Measurements from ENCODE around the gene TOMM22. TPM values are rescaled to one million over a fixed set of nuclear protein-coding genes. Genes with fewer than 3 reads are reported as not detected.

Gene TOMM22
- total RNA-seq, 1 experiment from 2014 or later = 146 TPM

DNA sequence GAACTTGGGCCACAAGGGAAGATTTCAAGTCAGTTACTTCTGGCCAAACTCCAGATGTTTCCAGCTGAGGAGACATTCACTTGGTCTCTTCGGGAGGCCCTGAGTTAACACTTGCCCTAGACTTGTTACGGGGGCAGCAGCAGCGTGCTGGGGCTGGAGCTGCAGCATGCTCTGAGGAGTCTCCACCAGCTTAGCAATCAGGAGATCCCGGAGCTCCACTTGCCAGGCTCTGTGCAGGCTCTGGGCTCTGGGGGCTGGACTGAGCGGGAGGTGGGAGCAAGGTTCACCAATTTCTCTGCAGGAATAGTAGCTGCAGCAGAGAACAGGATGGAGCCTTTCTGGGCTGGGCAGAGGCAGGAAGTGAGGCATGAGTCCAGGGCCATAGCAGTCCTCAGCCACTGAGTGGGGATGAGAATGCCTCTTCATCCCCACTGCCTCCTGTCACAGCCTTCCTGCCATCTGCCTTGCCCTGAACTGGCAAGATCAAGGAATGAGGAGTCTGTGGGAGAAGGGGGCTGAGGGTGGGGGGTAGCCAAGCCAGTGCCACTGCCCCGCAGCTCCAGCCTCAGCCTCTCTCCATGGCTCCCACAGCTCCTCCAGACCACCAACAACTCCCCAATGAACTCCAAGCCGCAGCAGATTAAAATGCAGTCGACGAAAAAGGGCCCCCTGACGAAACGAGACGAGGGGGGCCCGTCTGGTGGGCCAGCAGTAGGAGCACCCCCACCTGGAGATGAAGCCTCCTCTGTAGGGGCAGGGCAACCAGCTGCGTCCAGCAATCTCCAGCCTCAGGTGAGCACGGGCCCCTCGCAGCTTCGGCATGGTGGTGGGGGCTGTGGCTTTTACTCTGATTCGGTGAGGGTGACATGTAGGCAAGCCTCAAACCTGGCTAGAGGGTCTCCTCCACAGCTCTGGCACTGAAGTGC is 47.4 kb downstream of the TOMM22 start (continued):
- TF ChIP-seq ZNF671 (CRISPR knock-in tag; IDR thresholded peaks at IDR 0.05) (no peak), HMGA2 (CRISPR knock-in tag; IDR thresholded peaks at IDR 0.05) (no peak), SMAD3 (CRISPR knock-in tag; IDR thresholded peaks at IDR 0.05; ENCODE audit: borderline replicate concordance) (no peak)
- TF ChIP-seq, protein P1, sequence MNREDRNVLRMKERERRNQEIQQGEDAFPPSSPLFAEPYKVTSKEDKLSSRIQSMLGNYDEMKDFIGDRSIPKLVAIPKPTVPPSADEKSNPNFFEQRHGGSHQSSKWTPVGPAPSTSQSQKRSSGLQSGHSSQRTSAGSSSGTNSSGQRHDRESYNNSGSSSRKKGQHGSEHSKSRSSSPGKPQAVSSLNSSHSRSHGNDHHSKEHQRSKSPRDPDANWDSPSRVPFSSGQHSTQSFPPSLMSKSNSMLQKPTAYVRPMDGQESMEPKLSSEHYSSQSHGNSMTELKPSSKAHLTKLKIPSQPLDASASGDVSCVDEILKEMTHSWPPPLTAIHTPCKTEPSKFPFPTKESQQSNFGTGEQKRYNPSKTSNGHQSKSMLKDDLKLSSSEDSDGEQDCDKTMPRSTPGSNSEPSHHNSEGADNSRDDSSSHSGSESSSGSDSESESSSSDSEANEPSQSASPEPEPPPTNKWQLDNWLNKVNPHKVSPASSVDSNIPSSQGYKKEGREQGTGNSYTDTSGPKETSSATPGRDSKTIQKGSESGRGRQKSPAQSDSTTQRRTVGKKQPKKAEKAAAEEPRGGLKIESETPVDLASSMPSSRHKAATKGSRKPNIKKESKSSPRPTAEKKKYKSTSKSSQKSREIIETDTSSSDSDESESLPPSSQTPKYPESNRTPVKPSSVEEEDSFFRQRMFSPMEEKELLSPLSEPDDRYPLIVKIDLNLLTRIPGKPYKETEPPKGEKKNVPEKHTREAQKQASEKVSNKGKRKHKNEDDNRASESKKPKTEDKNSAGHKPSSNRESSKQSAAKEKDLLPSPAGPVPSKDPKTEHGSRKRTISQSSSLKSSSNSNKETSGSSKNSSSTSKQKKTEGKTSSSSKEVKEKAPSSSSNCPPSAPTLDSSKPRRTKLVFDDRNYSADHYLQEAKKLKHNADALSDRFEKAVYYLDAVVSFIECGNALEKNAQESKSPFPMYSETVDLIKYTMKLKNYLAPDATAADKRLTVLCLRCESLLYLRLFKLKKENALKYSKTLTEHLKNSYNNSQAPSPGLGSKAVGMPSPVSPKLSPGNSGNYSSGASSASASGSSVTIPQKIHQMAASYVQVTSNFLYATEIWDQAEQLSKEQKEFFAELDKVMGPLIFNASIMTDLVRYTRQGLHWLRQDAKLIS (CRISPR knock-in tag; IDR thresholded peaks at IDR 0.05; ENCODE audit: borderline replicate concordance) = no peak

DNA sequence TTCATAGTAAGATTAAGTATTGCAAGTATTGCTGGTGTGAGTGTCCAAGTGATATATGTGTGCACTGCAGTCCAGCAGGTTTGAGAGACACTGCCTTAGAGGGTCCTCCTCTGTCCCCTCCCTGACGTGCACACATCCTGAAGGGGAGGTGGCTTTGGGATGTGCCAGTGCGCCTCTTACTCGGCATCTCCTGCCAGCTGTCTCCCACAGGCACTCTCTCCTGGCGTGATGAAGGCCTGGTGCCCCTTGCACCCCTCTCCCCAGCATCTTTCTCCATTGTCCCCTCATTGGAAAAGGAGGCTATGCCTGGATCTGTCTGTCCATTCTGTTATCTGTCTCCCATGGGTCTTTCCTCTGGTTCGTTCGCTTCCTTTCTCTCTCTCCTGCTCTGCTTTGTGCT is 48.2 kb downstream of the TOMM22 start:
- H3K4me1 Mint-ChIP-seq = 0 out of 2 replicates have a peak, but pooled peaks cover 3% of the 10 kb centered on the region
- DNase-seq (ENCODE audit: low spot score) (no peak), ATAC-seq (no peak)
- TF ChIP-seq ZNF317 (CRISPR knock-in tag; IDR thresholded peaks at IDR 0.05; ENCODE audit: borderline replicate concordance, low read depth) (no peak), RORB (CRISPR knock-in tag; IDR thresholded peaks at IDR 0.05) (no peak), FOXK1 (CRISPR knock-in tag; IDR thresholded peaks at IDR 0.05) (no peak), ZNF232 (CRISPR knock-in tag; IDR thresholded peaks at IDR 0.05) (no peak), NFYB (CRISPR knock-in tag; conservative IDR thresholded peaks at IDR 0.05; ENCODE audit: low read depth) (no peak), ZBTB21 (CRISPR knock-in tag; IDR thresholded peaks at IDR 0.05; ENCODE audit: borderline replicate concordance) (no peak), KAT7 (CRISPR knock-in tag; IDR thresholded peaks at IDR 0.05; ENCODE audit: borderline replicate concordance) (no peak)
- TF ChIP-seq, protein P2, sequence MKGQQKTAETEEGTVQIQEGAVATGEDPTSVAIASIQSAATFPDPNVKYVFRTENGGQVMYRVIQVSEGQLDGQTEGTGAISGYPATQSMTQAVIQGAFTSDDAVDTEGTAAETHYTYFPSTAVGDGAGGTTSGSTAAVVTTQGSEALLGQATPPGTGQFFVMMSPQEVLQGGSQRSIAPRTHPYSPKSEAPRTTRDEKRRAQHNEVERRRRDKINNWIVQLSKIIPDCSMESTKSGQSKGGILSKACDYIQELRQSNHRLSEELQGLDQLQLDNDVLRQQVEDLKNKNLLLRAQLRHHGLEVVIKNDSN (CRISPR knock-in tag; IDR thresholded peaks at IDR 0.05) = no peak
- TF ChIP-seq, protein P3, sequence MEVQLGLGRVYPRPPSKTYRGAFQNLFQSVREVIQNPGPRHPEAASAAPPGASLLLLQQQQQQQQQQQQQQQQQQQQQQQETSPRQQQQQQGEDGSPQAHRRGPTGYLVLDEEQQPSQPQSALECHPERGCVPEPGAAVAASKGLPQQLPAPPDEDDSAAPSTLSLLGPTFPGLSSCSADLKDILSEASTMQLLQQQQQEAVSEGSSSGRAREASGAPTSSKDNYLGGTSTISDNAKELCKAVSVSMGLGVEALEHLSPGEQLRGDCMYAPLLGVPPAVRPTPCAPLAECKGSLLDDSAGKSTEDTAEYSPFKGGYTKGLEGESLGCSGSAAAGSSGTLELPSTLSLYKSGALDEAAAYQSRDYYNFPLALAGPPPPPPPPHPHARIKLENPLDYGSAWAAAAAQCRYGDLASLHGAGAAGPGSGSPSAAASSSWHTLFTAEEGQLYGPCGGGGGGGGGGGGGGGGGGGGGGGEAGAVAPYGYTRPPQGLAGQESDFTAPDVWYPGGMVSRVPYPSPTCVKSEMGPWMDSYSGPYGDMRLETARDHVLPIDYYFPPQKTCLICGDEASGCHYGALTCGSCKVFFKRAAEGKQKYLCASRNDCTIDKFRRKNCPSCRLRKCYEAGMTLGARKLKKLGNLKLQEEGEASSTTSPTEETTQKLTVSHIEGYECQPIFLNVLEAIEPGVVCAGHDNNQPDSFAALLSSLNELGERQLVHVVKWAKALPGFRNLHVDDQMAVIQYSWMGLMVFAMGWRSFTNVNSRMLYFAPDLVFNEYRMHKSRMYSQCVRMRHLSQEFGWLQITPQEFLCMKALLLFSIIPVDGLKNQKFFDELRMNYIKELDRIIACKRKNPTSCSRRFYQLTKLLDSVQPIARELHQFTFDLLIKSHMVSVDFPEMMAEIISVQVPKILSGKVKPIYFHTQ (CRISPR knock-in tag; IDR thresholded peaks at IDR 0.05) = no peak
- TF ChIP-seq, protein P4, sequence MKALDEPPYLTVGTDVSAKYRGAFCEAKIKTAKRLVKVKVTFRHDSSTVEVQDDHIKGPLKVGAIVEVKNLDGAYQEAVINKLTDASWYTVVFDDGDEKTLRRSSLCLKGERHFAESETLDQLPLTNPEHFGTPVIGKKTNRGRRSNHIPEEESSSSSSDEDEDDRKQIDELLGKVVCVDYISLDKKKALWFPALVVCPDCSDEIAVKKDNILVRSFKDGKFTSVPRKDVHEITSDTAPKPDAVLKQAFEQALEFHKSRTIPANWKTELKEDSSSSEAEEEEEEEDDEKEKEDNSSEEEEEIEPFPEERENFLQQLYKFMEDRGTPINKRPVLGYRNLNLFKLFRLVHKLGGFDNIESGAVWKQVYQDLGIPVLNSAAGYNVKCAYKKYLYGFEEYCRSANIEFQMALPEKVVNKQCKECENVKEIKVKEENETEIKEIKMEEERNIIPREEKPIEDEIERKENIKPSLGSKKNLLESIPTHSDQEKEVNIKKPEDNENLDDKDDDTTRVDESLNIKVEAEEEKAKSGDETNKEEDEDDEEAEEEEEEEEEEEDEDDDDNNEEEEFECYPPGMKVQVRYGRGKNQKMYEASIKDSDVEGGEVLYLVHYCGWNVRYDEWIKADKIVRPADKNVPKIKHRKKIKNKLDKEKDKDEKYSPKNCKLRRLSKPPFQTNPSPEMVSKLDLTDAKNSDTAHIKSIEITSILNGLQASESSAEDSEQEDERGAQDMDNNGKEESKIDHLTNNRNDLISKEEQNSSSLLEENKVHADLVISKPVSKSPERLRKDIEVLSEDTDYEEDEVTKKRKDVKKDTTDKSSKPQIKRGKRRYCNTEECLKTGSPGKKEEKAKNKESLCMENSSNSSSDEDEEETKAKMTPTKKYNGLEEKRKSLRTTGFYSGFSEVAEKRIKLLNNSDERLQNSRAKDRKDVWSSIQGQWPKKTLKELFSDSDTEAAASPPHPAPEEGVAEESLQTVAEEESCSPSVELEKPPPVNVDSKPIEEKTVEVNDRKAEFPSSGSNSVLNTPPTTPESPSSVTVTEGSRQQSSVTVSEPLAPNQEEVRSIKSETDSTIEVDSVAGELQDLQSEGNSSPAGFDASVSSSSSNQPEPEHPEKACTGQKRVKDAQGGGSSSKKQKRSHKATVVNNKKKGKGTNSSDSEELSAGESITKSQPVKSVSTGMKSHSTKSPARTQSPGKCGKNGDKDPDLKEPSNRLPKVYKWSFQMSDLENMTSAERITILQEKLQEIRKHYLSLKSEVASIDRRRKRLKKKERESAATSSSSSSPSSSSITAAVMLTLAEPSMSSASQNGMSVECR (CRISPR knock-in tag; IDR thresholded peaks at IDR 0.05; ENCODE audit: borderline replicate concordance) = no peak
- TF ChIP-seq, protein P5, sequence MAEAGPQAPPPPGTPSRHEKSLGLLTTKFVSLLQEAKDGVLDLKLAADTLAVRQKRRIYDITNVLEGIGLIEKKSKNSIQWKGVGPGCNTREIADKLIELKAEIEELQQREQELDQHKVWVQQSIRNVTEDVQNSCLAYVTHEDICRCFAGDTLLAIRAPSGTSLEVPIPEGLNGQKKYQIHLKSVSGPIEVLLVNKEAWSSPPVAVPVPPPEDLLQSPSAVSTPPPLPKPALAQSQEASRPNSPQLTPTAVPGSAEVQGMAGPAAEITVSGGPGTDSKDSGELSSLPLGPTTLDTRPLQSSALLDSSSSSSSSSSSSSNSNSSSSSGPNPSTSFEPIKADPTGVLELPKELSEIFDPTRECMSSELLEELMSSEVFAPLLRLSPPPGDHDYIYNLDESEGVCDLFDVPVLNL (CRISPR knock-in tag; IDR thresholded peaks at IDR 0.05; ENCODE audit: borderline replicate concordance, low read depth) = no peak
- TF ChIP-seq, protein P6, sequence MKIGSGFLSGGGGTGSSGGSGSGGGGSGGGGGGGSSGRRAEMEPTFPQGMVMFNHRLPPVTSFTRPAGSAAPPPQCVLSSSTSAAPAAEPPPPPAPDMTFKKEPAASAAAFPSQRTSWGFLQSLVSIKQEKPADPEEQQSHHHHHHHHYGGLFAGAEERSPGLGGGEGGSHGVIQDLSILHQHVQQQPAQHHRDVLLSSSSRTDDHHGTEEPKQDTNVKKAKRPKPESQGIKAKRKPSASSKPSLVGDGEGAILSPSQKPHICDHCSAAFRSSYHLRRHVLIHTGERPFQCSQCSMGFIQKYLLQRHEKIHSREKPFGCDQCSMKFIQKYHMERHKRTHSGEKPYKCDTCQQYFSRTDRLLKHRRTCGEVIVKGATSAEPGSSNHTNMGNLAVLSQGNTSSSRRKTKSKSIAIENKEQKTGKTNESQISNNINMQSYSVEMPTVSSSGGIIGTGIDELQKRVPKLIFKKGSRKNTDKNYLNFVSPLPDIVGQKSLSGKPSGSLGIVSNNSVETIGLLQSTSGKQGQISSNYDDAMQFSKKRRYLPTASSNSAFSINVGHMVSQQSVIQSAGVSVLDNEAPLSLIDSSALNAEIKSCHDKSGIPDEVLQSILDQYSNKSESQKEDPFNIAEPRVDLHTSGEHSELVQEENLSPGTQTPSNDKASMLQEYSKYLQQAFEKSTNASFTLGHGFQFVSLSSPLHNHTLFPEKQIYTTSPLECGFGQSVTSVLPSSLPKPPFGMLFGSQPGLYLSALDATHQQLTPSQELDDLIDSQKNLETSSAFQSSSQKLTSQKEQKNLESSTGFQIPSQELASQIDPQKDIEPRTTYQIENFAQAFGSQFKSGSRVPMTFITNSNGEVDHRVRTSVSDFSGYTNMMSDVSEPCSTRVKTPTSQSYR (CRISPR knock-in tag; IDR thresholded peaks at IDR 0.05) = no peak
- TF ChIP-seq, protein P7, sequence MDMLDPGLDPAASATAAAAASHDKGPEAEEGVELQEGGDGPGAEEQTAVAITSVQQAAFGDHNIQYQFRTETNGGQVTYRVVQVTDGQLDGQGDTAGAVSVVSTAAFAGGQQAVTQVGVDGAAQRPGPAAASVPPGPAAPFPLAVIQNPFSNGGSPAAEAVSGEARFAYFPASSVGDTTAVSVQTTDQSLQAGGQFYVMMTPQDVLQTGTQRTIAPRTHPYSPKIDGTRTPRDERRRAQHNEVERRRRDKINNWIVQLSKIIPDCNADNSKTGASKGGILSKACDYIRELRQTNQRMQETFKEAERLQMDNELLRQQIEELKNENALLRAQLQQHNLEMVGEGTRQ (CRISPR knock-in tag; IDR thresholded peaks at IDR 0.05) = no peak
- ChIA-PET POLR2A (no interaction called here), CTCF (no interaction called here)
- H3K27ac Mint-ChIP-seq = no peak overlapping the region
- no peak overlapping the region for H3K4me3 Mint-ChIP-seq
- H3K9me3 Mint-ChIP-seq = no peaks in the 10 kb centered on the region
- peaks cover 64% of the 10 kb centered on the region for H3K36me3 Mint-ChIP-seq
- no peaks in the 10 kb centered on the region for H3K27me3 Mint-ChIP-seq (ENCODE audit: low read depth)

All from WTC11 (cell line).